HG03095 (cell line): ENCODE measurements around the gene FARP1.

Experiments used
- ATAC-seq: cut with Tn5 transposase; IDR thresholded peaks from one replicate; pipeline ENCODE4 v1.9.1; 2021; ENCODE audit warnings: moderate library complexity; ENCODE audit not compliant: unreplicated experiment

FARP1 gene

GRCh38 chr13:98471934-98472333 lies 329.0 kb downstream of the FARP1 start:
- ATAC-seq = no peak

GRCh38 chr13:98473135-98473787 lies 330.4 kb downstream of the FARP1 start:
- ATAC-seq = no peak

- no peak for ATAC-seq
Measured at GRCh38 chr13:98473788-98474144, 330.9 kb downstream of the FARP1 start.

- no peak for ATAC-seq
Measured at GRCh38 chr13:98474292-98474691, 331.4 kb downstream of the FARP1 start.

- ATAC-seq = no peak
Measured at GRCh38 chr13:98474761-98475160, 331.9 kb downstream of the FARP1 start.

- no peak for ATAC-seq
Measured at GRCh38 chr13:98475522-98475921, 332.6 kb downstream of the FARP1 start.

- peak; percentile 15 for ATAC-seq
Measured at GRCh38 chr13:98476106-98476505, 333.2 kb downstream of the FARP1 start.

- peak; percentile 88 for ATAC-seq
Measured at GRCh38 chr13:98476538-98476966, 333.7 kb downstream of the FARP1 start.

GRCh38 chr13:98478189-98479129 lies 335.6 kb downstream of the FARP1 start:
- peak; percentile 27 for ATAC-seq

GRCh38 chr13:98479496-98480003 lies 336.7 kb downstream of the FARP1 start:
- no peak for ATAC-seq

GRCh38 chr13:98480915-98481877 lies 338.3 kb downstream of the FARP1 start:
- ATAC-seq = peak; percentile 35

- no peak for ATAC-seq
Measured at GRCh38 chr13:98482476-98483444, 339.9 kb downstream of the FARP1 start.

GRCh38 chr13:98483601-98484288 lies 340.9 kb downstream of the FARP1 start:
- ATAC-seq = no peak

GRCh38 chr13:98484289-98485219 lies 341.7 kb downstream of the FARP1 start:
- no peak for ATAC-seq

- no peak for ATAC-seq
Measured at GRCh38 chr13:98485561-98485960, 342.7 kb downstream of the FARP1 start.

GRCh38 chr13:98486412-98486811 lies 343.5 kb downstream of the FARP1 start:
- ATAC-seq = no peak

GRCh38 chr13:98487016-98487415 lies 344.1 kb downstream of the FARP1 start:
- ATAC-seq = no peak

GRCh38 chr13:98487522-98487921 lies 344.6 kb downstream of the FARP1 start:
- ATAC-seq = no peak
